ENCODE measurements around the gene MSMP.
A peak's percentile ranks its signal among the peaks of the same experiment; 100 is the strongest.

Gene MSMP

GRCh38 chr9:35754264-35754663, at the start of gene MSMP:
MSMP (minus strand) TSS chr9:35754276; CDS start chr9:35754129, 147 bp downstream.
- DNase-seq, result no peak

- DNase-seq, result no peak
Measured at GRCh38 chr9:35801328-35802128, 47.5 kb upstream of the MSMP start.

- no peak for DNase-seq
Measured at GRCh38 chr9:35800530-35800929, 46.5 kb upstream of the MSMP start.

GRCh38 chr9:35798658-35799374, 44.7 kb upstream of the MSMP start:
- DNase-seq, result no peak

GRCh38 chr9:35797311-35798109, 43.4 kb upstream of the MSMP start:
- no peak for DNase-seq

- no peak for DNase-seq
Measured at GRCh38 chr9:35795695-35796094, 41.6 kb upstream of the MSMP start.

- DNase-seq, result no peak
Measured at GRCh38 chr9:35793461-35793860, 39.4 kb upstream of the MSMP start.

GRCh38 chr9:35792826-35793225, 38.8 kb upstream of the MSMP start:
- DNase-seq, result no peak

GRCh38 chr9:35792024-35792813, 38.1 kb upstream of the MSMP start:
- DNase-seq, result no peak

- DNase-seq, result no peak
Measured at GRCh38 chr9:35791297-35791921, 37.3 kb upstream of the MSMP start, which contains the start of gene NPR2. NPR2 (plus strand) TSS chr9:35791591; CDS start chr9:35792409, 818 bp downstream.

GRCh38 chr9:35790385-35791296, 36.6 kb upstream of the MSMP start:
- peak; percentile 23 for DNase-seq

GRCh38 chr9:35790025-35790384, 35.9 kb upstream of the MSMP start:
- DNase-seq, result no peak

GRCh38 chr9:35789541-35789940, 35.5 kb upstream of the MSMP start:
- no peak for DNase-seq

GRCh38 chr9:35783418-35783817, 29.3 kb upstream of the MSMP start:
- DNase-seq, result no peak

- no peak for DNase-seq
Measured at GRCh38 chr9:35781066-35781465, 27.0 kb upstream of the MSMP start.

GRCh38 chr9:35778496-35778895, 24.4 kb upstream of the MSMP start:
- DNase-seq, result no peak

GRCh38 chr9:35776018-35776417, 21.9 kb upstream of the MSMP start:
- DNase-seq, result no peak

- no peak for DNase-seq
Measured at GRCh38 chr9:35774907-35775635, 21.0 kb upstream of the MSMP start.

- no peak for DNase-seq
Measured at GRCh38 chr9:35771943-35772342, 17.9 kb upstream of the MSMP start.

GRCh38 chr9:35771534-35771933, 17.5 kb upstream of the MSMP start:
- DNase-seq, result no peak

Measured in activated effector memory CD4-positive, alpha-beta T cell treated with Interleukin-2 at 50 U/mL for 16 hours (primary cell).